GM18508 (cell line): ENCODE results near the gene TNXB.
"Not testable (repeated sequence)": the region's sequence is repeated elsewhere in the genome, so short reads cannot be mapped to it uniquely, and the experiment has no call there.

Experiments
- ATAC-seq: cut with Tn5 transposase; IDR thresholded peaks from one replicate; pipeline ENCODE4 v1.9.1; 2021; ENCODE audit warnings: moderate number of reproducible peaks; ENCODE audit not compliant: insufficient read depth, unreplicated experiment

Gene TNXB

GRCh38 chr6:32043589-32044380, 65.4 kb downstream of the TNXB start:
- not testable (repeated sequence) for ATAC-seq

- not testable (repeated sequence) for ATAC-seq
These were observed 66.9 kb downstream of the TNXB start for GRCh38 chr6:32042276-32042675.

GRCh38 chr6:32041385-32041784, 67.8 kb downstream of the TNXB start:
- ATAC-seq = not testable (repeated sequence)

GRCh38 chr6:32041050-32041321, 68.2 kb downstream of the TNXB start:
- ATAC-seq = not testable (repeated sequence)

- not testable (repeated sequence) for ATAC-seq
These were observed 68.7 kb downstream of the TNXB start for GRCh38 chr6:32040299-32041049.

GRCh38 chr6:32039321-32040274, 69.5 kb downstream of the TNXB start:
- ATAC-seq = not testable (repeated sequence)

- not testable (repeated sequence) for ATAC-seq
These were observed 70.3 kb downstream of the TNXB start for GRCh38 chr6:32038878-32039277.

- ATAC-seq = not testable (repeated sequence)
These were observed 71.3 kb downstream of the TNXB start, which contains the start of gene CYP21A2 for GRCh38 chr6:32037598-32038524. TSS of gene CYP21A2 (plus strand) at chr6:32038415. CDS start at chr6:32038423, 8 bp downstream.

GRCh38 chr6:32037136-32037535, 72.0 kb downstream of the TNXB start:
- not testable (repeated sequence) for ATAC-seq

- not testable (repeated sequence) for ATAC-seq
These were observed 73.7 kb downstream of the TNXB start for GRCh38 chr6:32035283-32036013.

- not testable (repeated sequence) for ATAC-seq
These were observed 79.6 kb downstream of the TNXB start for GRCh38 chr6:32029553-32029952.

GRCh38 chr6:32028631-32029030, 80.5 kb downstream of the TNXB start:
- ATAC-seq = not testable (repeated sequence)

GRCh38 chr6:32022100-32022499, 87.0 kb downstream of the TNXB start:
- ATAC-seq = not testable (repeated sequence)

- not testable (repeated sequence) for ATAC-seq
These were observed 94.6 kb downstream of the TNXB start, which contains the start of gene C4B for GRCh38 chr6:32014547-32014946. TSS of gene C4B (plus strand) at chr6:32014795. CDS start at chr6:32014846, 51 bp downstream.

- not testable (repeated sequence) for ATAC-seq
These were observed 95.4 kb downstream of the TNXB start for GRCh38 chr6:32013738-32014137.

- ATAC-seq = not testable (repeated sequence)
These were observed 96.1 kb downstream of the TNXB start for GRCh38 chr6:32012941-32013617.

- not testable (repeated sequence) for ATAC-seq
These were observed 98.1 kb downstream of the TNXB start for GRCh38 chr6:32010856-32011530.
